GM19328 (cell line): ENCODE data around the gene RIMS3.
"Not testable (repeated sequence)": the region's sequence is repeated elsewhere in the genome, so short reads cannot be mapped to it uniquely, and the experiment has no call there.

Source experiments
- ATAC-seq: cut with Tn5 transposase; IDR thresholded peaks from one replicate; pipeline ENCODE4 v1.9.1; 2021; ENCODE audit warnings: mild to moderate bottlenecking, moderate library complexity; ENCODE audit not compliant: unreplicated experiment

RIMS3 gene

GRCh38 chr1:40665335-40666171, at the start of gene RIMS3:
TSS of gene RIMS3 (minus strand) at chr1:40665682. CDS start at chr1:40641925, 23,757 bp downstream.
- ATAC-seq, result peak; percentile 72

DNA sequence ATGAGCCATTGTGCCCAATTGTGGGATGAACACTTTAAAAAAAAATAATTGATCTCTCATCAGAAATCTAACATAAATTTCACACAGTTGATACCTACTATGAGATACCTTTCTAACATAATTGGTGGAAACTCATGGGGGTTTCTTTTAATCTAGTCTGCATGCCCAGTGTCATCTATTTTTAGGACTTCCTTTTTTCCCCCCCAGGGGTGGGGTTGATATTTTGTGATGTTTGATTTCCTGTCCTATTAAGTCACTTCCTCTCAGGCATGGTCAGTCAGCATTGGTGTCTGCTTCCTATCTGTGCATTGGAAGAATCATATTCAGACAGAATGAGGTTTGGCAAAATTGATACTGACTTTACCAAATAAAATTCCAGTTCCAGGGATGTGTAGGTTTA, 47.5 kb upstream of the RIMS3 start:
- no peak for ATAC-seq

DNA sequence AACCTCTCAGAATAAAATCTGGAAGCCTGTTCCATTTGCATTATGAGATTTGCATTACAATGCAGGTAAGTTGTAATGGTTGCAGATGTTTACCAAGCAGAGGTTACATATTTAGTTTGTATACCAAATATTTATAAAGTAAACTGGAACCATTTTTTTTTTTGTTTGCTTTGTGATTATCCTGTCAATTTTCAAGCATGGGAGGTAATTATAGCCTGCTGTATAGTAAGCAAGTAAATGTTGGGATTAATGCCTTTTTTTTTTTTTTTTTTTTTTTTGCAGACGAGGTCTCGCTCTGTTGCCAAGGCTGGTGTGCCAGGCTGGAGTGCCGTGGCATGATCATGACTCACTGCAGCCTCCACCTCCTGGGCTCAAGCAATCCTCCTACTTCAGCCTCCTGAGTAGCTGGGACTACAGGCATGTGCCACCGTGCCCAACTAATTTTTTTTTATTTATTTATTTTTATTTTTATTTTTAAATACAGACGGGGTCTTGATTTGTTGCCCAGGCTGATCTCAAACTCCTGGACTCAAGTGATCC, 47.0 kb upstream of the RIMS3 start:
- ATAC-seq, result no peak

DNA sequence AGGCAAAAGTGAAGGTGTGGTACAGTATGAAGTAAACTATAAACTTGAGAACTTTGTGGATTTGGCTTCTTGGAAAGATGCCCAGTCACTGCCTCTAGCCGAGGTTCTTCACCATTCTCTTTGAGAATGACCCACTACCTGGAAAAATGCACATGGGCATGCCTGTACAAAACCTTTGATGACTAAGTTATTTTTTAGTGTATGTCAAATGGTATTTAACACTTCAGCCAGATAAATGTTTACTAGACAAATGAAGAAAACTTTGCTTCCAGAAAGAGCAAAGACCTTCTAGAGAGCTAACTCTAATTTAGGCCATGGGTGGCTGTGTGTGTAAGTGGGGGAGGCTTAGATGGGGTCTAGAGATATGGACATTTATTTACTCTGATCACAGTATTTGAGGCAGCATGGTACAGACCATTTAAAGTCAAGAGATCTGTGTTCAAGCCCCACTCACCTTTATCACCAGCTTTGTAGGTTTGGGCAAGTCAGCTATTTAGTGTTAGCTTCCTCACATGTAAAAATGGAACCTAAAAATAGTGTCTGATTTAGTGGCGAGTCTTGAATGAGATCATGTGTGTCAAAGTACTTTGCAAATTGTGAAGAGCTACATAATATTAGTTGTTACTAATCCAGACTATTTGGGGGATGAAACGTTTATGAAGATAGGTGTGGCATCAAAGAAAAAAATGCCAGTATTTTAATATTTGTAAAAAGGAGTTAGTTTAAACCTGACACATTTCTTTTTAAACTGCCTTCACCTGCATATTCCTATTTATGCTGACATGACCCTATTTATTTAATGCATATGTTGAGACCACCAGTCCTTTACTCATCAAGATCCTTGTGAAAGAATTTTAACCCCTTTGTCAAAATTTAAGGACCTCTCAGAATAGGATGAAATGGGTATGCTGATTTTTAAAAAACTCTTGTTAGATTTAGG, 46.3 kb upstream of the RIMS3 start:
- no peak for ATAC-seq

DNA sequence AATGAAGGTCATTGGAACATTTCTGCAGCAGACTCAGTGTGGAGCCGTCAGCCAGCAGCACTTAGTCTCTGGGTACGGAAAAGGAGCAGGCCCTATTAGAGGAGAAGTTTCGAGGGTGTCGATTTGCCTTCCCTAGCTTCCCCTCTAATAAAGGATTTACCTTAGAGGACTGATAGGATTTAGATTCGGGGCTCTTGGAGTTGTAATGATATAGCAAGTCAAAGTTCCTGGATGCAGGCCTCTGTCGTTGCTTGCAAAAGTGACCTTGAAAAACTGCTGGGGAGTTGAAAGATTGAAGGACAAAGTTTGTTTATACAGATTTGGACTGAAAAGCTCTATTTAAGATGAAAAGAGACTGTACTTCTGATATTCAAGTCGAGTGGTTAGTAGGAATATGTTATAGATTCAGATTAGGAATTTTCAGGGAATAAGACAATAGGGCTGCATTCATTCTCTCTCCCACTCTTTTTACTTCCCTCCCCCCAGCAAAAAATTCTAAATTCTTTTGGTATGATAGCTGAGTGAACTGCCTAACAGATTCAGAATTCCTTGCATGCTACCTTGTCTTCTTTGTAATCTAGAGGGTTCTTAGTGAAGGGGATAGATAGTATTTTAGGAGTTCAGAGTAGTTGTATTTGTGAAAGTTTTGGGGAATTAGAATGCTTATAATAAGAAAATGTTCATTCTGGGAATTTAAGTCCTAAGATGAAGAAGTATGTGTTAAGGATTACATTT, 45.3 kb upstream of the RIMS3 start:
- ATAC-seq, result no peak

- ATAC-seq, result no peak
Observed at GRCh38 chr1:40709802-40710278, 44.4 kb upstream of the RIMS3 start.

- peak; percentile 83 for ATAC-seq
Observed at GRCh38 chr1:40709100-40709801, 43.8 kb upstream of the RIMS3 start.

DNA sequence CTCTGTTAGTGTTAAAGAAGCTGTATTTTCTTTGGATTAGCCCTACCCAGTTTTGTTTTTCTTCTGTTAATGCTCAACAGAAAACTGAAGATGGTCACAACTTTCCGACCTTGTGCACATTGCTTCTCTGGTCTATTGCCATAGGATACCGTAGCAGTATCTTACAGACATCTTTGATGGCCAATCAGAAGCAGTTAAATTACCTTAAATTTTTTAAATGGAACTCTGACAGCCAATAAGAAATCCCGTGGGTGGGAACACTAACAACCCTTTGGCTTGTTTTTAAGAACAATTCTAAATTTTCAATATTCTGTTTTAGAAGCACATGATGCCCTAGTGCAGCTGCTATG, 43.2 kb upstream of the RIMS3 start:
- ATAC-seq, result peak; percentile 66

GRCh38 chr1:40706626-40707025, 41.1 kb upstream of the RIMS3 start:
- ATAC-seq, result no peak

- no peak for ATAC-seq
Observed at GRCh38 chr1:40704817-40705733, 39.6 kb upstream of the RIMS3 start.

- no peak for ATAC-seq
Observed at GRCh38 chr1:40703316-40703715, 37.8 kb upstream of the RIMS3 start.

DNA sequence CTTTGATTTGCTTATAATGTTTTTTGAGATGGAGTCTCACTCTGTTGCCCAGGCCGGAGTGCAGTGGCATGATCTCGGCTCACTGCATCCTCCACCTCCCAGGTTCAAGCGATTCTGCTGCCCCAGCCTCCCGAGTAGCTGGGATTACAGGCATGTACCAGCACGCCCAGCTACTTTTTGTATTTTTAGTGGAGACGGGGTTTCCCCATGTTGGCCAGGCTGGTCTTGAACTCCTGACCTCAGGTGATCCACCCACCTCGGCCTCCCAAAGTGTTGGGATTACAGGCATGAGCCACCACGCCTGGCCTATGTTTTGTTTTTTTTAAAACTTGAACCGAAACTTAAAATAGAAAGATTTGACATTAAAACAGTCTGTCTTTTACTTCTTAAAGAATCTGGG, 37.3 kb upstream of the RIMS3 start:
- ATAC-seq, result not testable (repeated sequence)

DNA sequence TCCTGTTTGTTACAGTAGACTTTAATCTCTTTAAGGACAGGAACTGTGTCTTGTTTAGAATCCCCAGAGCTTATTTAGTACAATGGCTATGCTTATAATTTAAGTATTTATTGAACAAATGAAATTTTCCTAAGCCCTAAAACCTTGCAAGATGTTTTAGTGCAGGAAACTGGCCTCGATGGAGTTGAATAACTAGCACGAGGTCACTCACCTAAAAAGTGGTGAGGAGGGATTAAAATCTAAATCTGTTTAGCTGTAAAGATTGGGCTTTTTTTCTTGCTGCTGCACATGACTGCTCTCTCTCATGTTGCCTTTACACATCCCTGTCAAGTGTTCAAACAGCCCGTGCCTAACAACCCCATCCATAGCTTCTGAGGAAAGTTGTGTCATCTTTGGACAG, 36.2 kb upstream of the RIMS3 start:
- no peak for ATAC-seq

DNA sequence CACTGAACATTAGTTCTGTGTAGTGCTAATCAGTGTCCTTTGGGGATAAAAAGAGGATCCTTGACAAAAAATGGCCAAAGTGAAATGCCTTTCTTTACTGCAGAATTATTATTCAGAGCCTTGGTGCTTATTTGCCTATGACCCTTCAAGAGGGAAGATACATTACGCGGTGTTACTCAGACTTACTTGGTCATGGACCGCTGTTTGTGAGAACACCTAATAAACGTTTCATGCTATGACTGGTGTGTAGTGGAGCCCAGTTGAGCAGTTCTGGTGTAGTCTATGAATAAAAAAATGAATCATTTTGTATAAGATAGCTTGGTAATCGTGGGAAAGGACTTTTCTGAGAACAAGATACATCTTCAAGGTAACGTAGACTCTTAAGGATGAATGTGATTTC, 34.3 kb upstream of the RIMS3 start:
- ATAC-seq, result peak; percentile 54

- ATAC-seq, result no peak
Observed at GRCh38 chr1:40697436-40697835, 32.0 kb upstream of the RIMS3 start.

- no peak for ATAC-seq
Observed at GRCh38 chr1:40696294-40696693, 30.8 kb upstream of the RIMS3 start.

- ATAC-seq, result no peak
Observed at GRCh38 chr1:40694353-40694874, 28.9 kb upstream of the RIMS3 start.

DNA sequence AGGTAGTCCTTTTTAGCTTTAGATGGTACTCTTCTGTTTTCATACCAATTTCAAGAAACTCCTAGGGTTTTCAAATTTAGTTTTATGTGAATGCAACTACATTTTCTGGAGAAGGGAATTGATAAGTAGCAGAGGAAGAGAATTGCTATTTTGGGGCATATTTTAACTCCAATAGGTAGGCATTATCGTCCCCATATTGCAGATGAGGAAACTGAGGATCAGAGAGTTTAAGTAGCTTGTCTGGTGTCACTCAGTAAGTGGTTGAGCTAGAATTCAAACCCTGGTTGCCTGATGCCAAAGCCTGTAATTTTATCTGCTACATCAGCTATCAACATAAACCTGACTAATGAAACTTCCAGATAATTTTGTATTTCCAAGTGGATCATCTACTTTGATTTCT, 27.9 kb upstream of the RIMS3 start:
- no peak for ATAC-seq

GRCh38 chr1:40692429-40692895, 27.0 kb upstream of the RIMS3 start:
- ATAC-seq, result no peak
